ENCODE data around the gene SCG3. TPM values are rescaled to one million over a fixed set of nuclear protein-coding genes. Genes with fewer than 3 reads are reported as not detected.

SCG3 gene
- total RNA-seq, 2 donors from 2014 or later = 0.72 to 2.0 TPM

DNA sequence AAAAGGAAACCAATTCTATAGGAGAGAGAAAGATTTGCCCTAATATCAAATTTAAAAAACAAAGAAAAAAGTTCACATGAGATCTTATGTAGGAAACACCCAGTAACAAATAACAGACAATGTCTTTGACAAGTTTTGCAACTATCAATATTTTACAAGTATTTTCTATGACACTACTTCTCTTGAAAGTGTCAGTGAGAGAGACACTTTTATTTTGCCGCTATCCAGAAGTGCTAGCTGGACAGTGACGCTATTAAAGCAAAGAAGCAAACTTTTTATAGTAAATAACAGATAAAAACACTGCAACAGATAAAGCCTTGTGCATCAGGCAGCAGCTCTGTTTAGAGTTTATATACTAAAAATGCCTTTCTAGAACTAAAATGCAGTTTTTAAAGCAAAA is 42.9 kb downstream of the SCG3 start:
- Histone ChIP-seq H3K4me3 (no peak overlapping the region), H3K36me3 (no peaks in the 10 kb centered on the region), H3K9ac (ENCODE audit: low read depth in 2 of 2, low read length in 2 of 2) (no peak overlapping the region), H3K9me3 (no peaks in the 10 kb centered on the region), H3K27me3 (no peaks in the 10 kb centered on the region), H3K27ac (no peak overlapping the region), H3K4me1 (no peaks in the 10 kb centered on the region)
- intact Hi-C loops (cut with DNase I) = no loop called here
- DNase-seq = no peak
- TF ChIP-seq, protein P1, sequence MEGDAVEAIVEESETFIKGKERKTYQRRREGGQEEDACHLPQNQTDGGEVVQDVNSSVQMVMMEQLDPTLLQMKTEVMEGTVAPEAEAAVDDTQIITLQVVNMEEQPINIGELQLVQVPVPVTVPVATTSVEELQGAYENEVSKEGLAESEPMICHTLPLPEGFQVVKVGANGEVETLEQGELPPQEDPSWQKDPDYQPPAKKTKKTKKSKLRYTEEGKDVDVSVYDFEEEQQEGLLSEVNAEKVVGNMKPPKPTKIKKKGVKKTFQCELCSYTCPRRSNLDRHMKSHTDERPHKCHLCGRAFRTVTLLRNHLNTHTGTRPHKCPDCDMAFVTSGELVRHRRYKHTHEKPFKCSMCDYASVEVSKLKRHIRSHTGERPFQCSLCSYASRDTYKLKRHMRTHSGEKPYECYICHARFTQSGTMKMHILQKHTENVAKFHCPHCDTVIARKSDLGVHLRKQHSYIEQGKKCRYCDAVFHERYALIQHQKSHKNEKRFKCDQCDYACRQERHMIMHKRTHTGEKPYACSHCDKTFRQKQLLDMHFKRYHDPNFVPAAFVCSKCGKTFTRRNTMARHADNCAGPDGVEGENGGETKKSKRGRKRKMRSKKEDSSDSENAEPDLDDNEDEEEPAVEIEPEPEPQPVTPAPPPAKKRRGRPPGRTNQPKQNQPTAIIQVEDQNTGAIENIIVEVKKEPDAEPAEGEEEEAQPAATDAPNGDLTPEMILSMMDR (IDR thresholded peaks at IDR 0.05) = no peak

DNA sequence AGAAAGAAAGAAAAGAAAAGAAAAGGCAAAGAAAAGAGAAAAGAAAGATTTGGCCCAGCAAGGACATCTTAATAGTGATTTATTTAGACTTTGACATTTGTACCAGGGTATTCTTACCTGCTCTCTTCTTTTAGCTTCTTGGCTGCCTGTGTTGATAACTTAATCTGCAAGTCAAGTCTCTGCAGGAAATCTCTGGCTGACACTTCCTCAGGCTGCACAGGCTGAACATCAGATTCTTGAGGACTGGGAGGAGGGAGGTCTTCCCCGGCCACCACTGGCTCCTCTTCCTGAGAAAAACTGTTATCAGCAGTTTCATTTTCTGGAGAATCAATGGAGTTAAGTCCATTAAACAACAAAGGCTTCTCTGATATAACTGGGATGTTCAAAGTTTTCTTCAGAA is 43.4 kb downstream of the SCG3 start:
- Histone ChIP-seq H3K9ac (ENCODE audit: low read depth in 2 of 2, low read length in 2 of 2) (no peak overlapping the region), H3K27me3 (no peaks in the 10 kb centered on the region), H3K9me3 (no peaks in the 10 kb centered on the region), H3K4me3 (no peak overlapping the region), H3K4me1 (no peaks in the 10 kb centered on the region), H3K27ac (no peak overlapping the region), H3K36me3 (no peaks in the 10 kb centered on the region)
- TF ChIP-seq, protein P1 (IDR thresholded peaks at IDR 0.05) = no peak
- no peak for DNase-seq
- intact Hi-C loops (cut with DNase I) = no loop called here

DNA sequence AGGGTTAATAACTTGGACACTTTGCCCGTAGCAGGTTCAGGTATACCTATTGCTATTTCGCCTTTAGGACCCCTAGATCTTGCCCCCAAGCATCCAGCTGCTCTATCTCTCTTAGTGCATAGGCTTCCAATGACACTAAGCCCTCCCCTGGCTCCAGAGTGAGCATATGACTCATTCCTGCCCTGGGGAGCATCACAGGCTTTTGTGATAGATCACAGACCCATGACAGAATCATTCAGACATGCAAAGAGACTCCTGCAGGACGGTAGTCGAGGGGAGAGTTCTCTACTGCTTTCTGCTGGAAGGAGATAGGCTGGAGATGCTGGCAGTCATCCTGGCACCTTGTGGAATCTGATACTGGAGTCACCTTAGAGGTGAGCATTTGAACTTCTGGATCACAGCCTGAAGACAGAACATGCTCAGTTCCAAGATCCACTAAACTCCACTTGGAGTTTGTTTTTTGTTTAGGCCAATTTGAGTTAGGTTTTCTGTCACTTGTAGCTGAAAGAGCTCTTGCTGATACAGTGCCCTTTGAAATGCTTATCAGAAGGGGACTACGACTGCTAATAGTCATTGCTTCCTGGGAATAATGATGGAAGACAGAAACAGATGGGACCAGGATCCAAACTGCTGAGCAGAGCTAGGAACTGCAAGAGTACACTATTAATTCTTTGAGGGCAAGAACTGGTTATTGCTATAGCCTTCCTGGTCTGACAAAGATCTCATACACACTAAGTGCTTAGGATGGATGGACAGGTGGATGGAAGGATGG is 45.2 kb downstream of the SCG3 start:
- Histone ChIP-seq H3K36me3 (no peaks in the 10 kb centered on the region), H3K27ac (no peak overlapping the region), H3K4me3 (no peak overlapping the region), H3K27me3 (no peaks in the 10 kb centered on the region), H3K9me3 (no peaks in the 10 kb centered on the region), H3K9ac (ENCODE audit: low read depth in 2 of 2, low read length in 2 of 2) (no peak overlapping the region), H3K4me1 (no peaks in the 10 kb centered on the region)
- intact Hi-C loops (cut with DNase I) = no loop called here
- TF ChIP-seq, protein P1 (IDR thresholded peaks at IDR 0.05) = no peak
- peak; percentile 34 for DNase-seq

DNA sequence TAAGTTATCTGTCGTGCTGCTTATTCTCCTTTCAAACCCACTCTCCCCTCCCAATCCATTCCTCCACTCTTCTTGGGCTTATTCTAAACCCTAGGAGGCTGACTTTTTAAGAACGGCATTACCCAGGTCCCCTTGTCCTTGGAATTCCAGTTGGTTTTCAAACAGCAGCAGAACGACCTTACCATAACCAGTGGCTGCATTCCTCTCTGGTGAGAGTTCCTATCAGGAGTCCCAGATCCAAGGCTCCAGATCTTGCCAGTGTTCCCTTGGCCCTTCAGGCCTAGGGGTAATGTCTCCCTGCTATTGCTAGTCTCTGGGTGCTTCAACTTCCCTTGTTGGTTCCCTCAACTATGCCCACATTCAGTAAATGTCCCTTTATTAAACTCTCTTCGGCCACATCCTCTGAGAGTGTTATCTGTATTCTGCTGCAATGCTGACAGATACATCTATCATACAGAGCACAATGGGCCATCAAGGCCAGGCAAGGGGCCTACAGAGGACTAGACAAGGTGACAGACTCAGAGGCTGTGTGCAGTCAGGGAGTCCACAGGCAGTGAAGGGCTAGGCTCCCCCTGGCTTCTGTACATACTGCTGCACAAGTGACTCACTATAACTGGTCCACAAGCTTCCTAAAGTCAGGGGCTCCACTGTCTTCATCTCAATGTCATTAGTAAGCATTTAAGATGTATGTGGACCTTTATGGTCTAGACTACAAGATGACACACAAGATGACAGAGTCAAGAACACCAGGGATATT is 46.0 kb downstream of the SCG3 start:
- no peaks in the 10 kb centered on the region for H3K36me3 ChIP-seq
- no peaks in the 10 kb centered on the region for H3K9me3 ChIP-seq
- intact Hi-C loops (cut with DNase I) = no loop called here
- H3K4me3 ChIP-seq = no peak overlapping the region
- peaks cover 3% of the 10 kb centered on the region for H3K4me1 ChIP-seq
- no peak overlapping the region for H3K27ac ChIP-seq
- H3K9ac ChIP-seq (ENCODE audit: low read depth in 2 of 2, low read length in 2 of 2) = no peak overlapping the region
- TF ChIP-seq, protein P1 (IDR thresholded peaks at IDR 0.05) = no peak
- no peak for DNase-seq
- no peaks in the 10 kb centered on the region for H3K27me3 ChIP-seq

DNA sequence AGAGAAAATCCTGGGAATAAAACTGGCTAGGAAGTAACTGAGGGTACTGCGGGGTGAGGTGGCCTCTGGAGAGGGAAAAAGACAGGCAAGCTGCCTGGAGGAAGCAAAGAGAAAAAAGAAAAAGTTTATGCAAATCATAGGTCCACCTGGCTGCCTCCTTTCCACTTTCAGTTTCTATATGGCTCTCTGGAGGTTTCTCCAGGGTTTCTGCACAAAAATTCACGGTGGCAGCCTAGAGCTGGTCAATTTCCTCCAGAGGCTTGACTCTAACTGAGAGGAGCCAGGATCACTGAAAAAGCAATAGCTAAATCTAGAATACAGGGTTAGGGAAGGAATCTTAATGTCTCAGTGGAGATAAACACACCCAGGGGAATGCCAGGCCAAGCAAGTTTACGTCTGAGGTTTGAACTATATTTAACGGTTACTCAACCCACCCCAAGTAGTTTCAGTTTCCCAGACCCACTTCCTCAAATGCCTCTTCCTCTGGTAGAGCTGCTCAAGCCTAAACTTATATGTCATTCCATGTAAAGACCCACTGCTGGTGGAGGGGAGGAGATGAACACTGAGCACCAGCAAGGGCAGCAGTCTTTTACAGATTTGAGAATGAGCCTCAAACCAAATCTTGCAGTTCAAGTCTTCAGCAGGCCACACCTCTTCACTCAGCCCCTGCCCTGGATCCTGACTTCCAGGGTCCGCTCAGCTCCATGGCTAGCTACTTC is 50.4 kb downstream of the SCG3 start:
- intact Hi-C loops (cut with DNase I) = no loop called here
- no peaks in the 10 kb centered on the region for H3K27me3 ChIP-seq
- H3K4me1 ChIP-seq = peaks cover 3% of the 10 kb centered on the region
- H3K27ac ChIP-seq = peak overlapping the region; percentile 90
- peak overlapping the region; percentile 14 to 76 for H3K9ac ChIP-seq (ENCODE audit: low read depth in 2 of 2, low read length in 2 of 2)
- TF ChIP-seq, protein P1 (IDR thresholded peaks at IDR 0.05) = no peak
- DNase-seq = peak; percentile 58
- H3K9me3 ChIP-seq = no peaks in the 10 kb centered on the region
- H3K36me3 ChIP-seq = no peaks in the 10 kb centered on the region
- H3K4me3 ChIP-seq = peak overlapping the region; percentile 10

Measured in colonic mucosa (tissue), 4 donors.